ENCODE measurements around the gene BCR. TPM values are rescaled to one million over a fixed set of nuclear protein-coding genes. Genes with fewer than 3 reads are reported as not detected.

The BCR gene
- total RNA-seq, 1 experiment from 2014 or later: 129 TPM

DNA sequence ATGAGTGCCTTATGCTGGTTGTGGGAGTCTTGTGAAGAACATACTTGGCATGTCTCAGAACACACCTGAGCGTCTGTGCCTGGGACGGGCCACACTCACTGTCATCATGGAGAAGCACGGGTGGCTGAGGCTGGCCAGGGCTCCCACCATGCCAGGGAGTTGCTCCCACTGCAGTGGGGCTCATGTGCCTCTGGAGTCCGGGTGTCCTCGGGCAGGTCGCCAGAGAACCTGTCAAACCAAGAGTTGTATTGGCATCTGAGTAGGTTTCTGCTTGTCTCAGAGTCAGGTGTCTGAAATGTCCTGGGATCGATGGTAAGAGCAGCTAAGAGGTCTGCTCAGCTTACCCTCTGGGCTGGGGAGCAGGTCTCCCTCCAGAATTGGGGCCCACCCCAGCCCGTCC is 92.1 kb downstream of the BCR start (continued):
- TF ChIP-seq, protein P1, sequence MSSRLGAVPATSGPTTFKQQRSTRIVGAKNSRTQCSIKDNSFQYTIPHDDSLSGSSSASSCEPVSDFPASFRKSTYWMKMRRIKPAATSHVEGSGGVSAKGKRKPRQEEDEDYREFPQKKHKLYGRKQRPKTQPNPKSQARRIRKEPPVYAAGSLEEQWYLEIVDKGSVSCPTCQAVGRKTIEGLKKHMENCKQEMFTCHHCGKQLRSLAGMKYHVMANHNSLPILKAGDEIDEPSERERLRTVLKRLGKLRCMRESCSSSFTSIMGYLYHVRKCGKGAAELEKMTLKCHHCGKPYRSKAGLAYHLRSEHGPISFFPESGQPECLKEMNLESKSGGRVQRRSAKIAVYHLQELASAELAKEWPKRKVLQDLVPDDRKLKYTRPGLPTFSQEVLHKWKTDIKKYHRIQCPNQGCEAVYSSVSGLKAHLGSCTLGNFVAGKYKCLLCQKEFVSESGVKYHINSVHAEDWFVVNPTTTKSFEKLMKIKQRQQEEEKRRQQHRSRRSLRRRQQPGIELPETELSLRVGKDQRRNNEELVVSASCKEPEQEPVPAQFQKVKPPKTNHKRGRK (CRISPR knock-in tag; IDR thresholded peaks at IDR 0.05; ENCODE audit: borderline replicate concordance): no peak
- no peak for TF ChIP-seq ZNF219 (CRISPR knock-in tag; IDR thresholded peaks at IDR 0.05; ENCODE audit: borderline replicate concordance)
- TF ChIP-seq, protein P2, sequence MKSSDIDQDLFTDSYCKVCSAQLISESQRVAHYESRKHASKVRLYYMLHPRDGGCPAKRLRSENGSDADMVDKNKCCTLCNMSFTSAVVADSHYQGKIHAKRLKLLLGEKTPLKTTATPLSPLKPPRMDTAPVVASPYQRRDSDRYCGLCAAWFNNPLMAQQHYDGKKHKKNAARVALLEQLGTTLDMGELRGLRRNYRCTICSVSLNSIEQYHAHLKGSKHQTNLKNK (CRISPR knock-in tag; IDR thresholded peaks at IDR 0.05): no peak

DNA sequence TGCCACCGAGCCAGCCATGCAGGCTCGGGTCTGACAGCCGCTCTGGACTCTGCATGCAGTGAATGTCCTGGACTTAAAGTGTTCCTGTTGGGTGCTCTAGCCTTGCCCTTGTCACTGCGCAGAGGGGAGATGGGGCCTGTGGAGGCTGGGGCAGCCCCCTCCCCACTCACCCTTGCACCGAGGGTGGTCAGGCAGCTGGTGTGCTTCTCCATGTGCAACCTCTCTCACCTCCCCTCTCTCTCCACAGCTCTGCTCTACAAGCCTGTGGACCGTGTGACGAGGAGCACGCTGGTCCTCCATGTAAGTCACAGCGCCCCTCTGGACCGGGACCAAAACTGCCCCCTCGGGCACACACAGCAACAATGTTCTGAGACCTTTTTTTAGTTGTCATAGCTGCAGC is 92.5 kb downstream of the BCR start:
- no peak overlapping the region; the same call in 1 of the 2 replicates for H3K27ac Mint-ChIP-seq
- POLR2A ChIA-PET: no interaction called here

DNA sequence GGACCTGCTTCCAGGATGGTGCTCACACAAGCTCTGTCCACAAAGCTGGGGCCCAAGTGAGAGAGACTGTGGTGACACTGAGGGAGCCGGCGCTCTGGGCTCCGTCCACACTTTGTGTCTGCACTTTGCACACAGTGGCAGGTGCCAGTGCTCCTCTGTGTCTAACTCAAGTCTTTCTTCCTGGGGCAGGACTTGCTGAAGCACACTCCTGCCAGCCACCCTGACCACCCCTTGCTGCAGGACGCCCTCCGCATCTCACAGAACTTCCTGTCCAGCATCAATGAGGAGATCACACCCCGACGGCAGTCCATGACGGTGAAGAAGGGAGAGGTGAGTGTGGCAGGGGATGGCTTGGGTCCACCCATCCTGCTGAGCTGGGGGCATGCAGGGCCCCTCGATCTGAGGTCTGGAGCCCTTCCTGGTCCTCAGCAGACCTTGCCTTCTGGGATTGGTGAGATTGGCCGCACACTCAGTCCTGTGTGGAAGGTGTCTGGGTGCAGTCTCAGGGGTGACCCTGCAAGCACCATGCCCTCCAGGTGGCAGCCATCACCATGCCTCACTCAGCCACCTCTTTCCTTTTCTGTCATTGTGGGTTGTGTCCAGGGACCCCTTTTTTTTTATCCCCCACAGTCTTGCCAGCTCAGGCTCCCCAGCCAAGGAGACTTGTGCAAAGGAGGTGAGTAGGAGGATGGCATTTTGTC is 93.3 kb downstream of the BCR start:
- Mint-ChIP-seq H3K27ac (no peak overlapping the region), H3K27me3 (ENCODE audit: low read depth) (no peaks in the 10 kb centered on the region), H3K4me1 (peaks cover 22% of the 10 kb centered on the region), H3K4me3 (no peak overlapping the region), H3K9me3 (no peaks in the 10 kb centered on the region), H3K36me3 (peaks cover 52% of the 10 kb centered on the region)
- CTCF ChIA-PET: interaction anchor here (2.5 kb wide), 1 partner anchor 8 kb away, joined by 12 read pairs; no protein-coding TSS in a partner anchor
- POLR2A ChIA-PET: no interaction called here
- TF ChIP-seq CREM (CRISPR knock-in tag; IDR thresholded peaks at IDR 0.05): no peak
- DNase-seq (ENCODE audit: low spot score) (no peak), ATAC-seq (no peak)

More for the DNA sequence above, 92.5 kb downstream of the BCR start:
- H3K36me3 Mint-ChIP-seq: peaks cover 55% of the 10 kb centered on the region
- H3K27me3 Mint-ChIP-seq (ENCODE audit: low read depth): no peaks in the 10 kb centered on the region
- CTCF ChIA-PET: interaction anchor here (0.8 to 2.5 kb wide), 2 partner anchors 9 to 117 kb away, joined by 4 to 12 read pairs; no protein-coding TSS in a partner anchor
- no peak for ATAC-seq
- no peaks in the 10 kb centered on the region for H3K9me3 Mint-ChIP-seq
- peaks cover 30% of the 10 kb centered on the region for H3K4me1 Mint-ChIP-seq
- H3K4me3 Mint-ChIP-seq: no peak overlapping the region
- TF ChIP-seq NFYB (CRISPR knock-in tag; conservative IDR thresholded peaks at IDR 0.05; ENCODE audit: low read depth) (no peak), ZBTB21 (CRISPR knock-in tag; IDR thresholded peaks at IDR 0.05; ENCODE audit: borderline replicate concordance) (no peak), NFE2L1 (CRISPR knock-in tag; IDR thresholded peaks at IDR 0.05) (no peak), ZNF121 (CRISPR knock-in tag; IDR thresholded peaks at IDR 0.05) (no peak), ZNF671 (CRISPR knock-in tag; IDR thresholded peaks at IDR 0.05) (no peak)
- TF ChIP-seq, protein P3, sequence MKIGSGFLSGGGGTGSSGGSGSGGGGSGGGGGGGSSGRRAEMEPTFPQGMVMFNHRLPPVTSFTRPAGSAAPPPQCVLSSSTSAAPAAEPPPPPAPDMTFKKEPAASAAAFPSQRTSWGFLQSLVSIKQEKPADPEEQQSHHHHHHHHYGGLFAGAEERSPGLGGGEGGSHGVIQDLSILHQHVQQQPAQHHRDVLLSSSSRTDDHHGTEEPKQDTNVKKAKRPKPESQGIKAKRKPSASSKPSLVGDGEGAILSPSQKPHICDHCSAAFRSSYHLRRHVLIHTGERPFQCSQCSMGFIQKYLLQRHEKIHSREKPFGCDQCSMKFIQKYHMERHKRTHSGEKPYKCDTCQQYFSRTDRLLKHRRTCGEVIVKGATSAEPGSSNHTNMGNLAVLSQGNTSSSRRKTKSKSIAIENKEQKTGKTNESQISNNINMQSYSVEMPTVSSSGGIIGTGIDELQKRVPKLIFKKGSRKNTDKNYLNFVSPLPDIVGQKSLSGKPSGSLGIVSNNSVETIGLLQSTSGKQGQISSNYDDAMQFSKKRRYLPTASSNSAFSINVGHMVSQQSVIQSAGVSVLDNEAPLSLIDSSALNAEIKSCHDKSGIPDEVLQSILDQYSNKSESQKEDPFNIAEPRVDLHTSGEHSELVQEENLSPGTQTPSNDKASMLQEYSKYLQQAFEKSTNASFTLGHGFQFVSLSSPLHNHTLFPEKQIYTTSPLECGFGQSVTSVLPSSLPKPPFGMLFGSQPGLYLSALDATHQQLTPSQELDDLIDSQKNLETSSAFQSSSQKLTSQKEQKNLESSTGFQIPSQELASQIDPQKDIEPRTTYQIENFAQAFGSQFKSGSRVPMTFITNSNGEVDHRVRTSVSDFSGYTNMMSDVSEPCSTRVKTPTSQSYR (CRISPR knock-in tag; IDR thresholded peaks at IDR 0.05): no peak
- no peak for DNase-seq (ENCODE audit: low spot score)

DNA sequence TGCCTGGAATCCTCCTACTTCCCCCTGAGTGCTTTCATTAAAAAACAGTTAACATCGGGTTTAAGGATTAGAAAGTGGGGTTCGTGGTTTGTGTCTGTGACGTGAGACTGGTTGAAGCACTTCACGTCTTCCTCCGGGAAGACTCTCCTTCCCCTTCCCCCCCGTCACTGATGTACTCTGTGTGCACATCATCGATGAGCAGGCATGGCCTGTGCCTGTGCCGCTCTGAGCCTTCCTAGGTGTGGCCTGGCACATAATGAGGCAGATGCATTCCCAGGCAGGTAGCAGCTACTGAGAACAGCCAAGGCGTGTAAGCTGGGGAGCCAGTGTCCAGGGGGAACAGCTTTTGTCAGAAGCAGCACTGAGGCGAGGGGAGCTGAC is 93.8 kb downstream of the BCR start:
- Mint-ChIP-seq H3K4me3 (no peak overlapping the region), H3K36me3 (peaks cover 49% of the 10 kb centered on the region), H3K9me3 (no peaks in the 10 kb centered on the region), H3K27ac (no peak overlapping the region), H3K4me1 (peaks cover 17% of the 10 kb centered on the region), H3K27me3 (ENCODE audit: low read depth) (no peaks in the 10 kb centered on the region)
- ChIA-PET CTCF (interaction anchor here (0.6 to 2.5 kb wide), 3 partner anchors 8 to 62 kb away, joined by 5 to 12 read pairs (median 5); no protein-coding TSS in a partner anchor), POLR2A (no interaction called here)
- ATAC-seq: no peak
- DNase-seq (ENCODE audit: low spot score): no peak
- TF ChIP-seq HMGA2 (CRISPR knock-in tag; IDR thresholded peaks at IDR 0.05): no peak
- no peak for TF ChIP-seq MYBL2 (CRISPR knock-in tag; IDR thresholded peaks at IDR 0.05)
- TF ChIP-seq, protein P4, sequence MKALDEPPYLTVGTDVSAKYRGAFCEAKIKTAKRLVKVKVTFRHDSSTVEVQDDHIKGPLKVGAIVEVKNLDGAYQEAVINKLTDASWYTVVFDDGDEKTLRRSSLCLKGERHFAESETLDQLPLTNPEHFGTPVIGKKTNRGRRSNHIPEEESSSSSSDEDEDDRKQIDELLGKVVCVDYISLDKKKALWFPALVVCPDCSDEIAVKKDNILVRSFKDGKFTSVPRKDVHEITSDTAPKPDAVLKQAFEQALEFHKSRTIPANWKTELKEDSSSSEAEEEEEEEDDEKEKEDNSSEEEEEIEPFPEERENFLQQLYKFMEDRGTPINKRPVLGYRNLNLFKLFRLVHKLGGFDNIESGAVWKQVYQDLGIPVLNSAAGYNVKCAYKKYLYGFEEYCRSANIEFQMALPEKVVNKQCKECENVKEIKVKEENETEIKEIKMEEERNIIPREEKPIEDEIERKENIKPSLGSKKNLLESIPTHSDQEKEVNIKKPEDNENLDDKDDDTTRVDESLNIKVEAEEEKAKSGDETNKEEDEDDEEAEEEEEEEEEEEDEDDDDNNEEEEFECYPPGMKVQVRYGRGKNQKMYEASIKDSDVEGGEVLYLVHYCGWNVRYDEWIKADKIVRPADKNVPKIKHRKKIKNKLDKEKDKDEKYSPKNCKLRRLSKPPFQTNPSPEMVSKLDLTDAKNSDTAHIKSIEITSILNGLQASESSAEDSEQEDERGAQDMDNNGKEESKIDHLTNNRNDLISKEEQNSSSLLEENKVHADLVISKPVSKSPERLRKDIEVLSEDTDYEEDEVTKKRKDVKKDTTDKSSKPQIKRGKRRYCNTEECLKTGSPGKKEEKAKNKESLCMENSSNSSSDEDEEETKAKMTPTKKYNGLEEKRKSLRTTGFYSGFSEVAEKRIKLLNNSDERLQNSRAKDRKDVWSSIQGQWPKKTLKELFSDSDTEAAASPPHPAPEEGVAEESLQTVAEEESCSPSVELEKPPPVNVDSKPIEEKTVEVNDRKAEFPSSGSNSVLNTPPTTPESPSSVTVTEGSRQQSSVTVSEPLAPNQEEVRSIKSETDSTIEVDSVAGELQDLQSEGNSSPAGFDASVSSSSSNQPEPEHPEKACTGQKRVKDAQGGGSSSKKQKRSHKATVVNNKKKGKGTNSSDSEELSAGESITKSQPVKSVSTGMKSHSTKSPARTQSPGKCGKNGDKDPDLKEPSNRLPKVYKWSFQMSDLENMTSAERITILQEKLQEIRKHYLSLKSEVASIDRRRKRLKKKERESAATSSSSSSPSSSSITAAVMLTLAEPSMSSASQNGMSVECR (CRISPR knock-in tag; IDR thresholded peaks at IDR 0.05; ENCODE audit: borderline replicate concordance): no peak
- TF ChIP-seq, protein P5, sequence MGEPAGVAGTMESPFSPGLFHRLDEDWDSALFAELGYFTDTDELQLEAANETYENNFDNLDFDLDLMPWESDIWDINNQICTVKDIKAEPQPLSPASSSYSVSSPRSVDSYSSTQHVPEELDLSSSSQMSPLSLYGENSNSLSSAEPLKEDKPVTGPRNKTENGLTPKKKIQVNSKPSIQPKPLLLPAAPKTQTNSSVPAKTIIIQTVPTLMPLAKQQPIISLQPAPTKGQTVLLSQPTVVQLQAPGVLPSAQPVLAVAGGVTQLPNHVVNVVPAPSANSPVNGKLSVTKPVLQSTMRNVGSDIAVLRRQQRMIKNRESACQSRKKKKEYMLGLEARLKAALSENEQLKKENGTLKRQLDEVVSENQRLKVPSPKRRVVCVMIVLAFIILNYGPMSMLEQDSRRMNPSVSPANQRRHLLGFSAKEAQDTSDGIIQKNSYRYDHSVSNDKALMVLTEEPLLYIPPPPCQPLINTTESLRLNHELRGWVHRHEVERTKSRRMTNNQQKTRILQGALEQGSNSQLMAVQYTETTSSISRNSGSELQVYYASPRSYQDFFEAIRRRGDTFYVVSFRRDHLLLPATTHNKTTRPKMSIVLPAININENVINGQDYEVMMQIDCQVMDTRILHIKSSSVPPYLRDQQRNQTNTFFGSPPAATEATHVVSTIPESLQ (CRISPR knock-in tag; IDR thresholded peaks at IDR 0.05): no peak

All from WTC11 (cell line).